Measurements from ENCODE around the gene SLC7A5.

DNA sequence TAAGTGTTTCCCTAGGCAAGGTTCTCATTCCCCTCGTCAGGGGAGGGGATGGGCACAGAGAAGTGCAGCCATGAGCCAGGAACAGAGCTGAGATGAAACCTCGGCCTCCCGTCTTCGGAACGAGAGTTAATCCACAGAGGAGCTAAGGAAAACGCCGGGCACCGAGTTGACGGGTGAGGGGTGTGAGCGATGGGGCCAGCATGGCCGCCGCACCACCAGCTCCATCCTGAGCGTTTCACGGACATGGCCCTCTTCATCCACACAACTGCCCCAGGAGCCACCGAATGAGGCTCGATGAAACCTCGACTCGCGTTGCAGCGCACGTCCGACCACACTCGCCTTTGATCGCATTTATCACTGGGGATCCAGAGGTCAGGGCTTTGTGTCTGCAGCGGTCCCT lies 45.5 kb upstream of the SLC7A5 start:
- TF ChIP-seq, protein P1, sequence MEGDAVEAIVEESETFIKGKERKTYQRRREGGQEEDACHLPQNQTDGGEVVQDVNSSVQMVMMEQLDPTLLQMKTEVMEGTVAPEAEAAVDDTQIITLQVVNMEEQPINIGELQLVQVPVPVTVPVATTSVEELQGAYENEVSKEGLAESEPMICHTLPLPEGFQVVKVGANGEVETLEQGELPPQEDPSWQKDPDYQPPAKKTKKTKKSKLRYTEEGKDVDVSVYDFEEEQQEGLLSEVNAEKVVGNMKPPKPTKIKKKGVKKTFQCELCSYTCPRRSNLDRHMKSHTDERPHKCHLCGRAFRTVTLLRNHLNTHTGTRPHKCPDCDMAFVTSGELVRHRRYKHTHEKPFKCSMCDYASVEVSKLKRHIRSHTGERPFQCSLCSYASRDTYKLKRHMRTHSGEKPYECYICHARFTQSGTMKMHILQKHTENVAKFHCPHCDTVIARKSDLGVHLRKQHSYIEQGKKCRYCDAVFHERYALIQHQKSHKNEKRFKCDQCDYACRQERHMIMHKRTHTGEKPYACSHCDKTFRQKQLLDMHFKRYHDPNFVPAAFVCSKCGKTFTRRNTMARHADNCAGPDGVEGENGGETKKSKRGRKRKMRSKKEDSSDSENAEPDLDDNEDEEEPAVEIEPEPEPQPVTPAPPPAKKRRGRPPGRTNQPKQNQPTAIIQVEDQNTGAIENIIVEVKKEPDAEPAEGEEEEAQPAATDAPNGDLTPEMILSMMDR (IDR thresholded peaks at IDR 0.05; ENCODE audit: low read length): no peak
- TF ChIP-seq EZH2 (optimal IDR thresholded peaks at IDR 0.05; ENCODE audit: low read depth, low read length): no peak

Measured in MM.1S (cell line).